Nephron progenitor cell (in vitro differentiated cells): ENCODE results near the gene TBC1D4.
A peak's percentile ranks its signal among the peaks of the same experiment; 100 is the strongest.
"Not testable (repeated sequence)": the region's sequence is repeated elsewhere in the genome, so short reads cannot be mapped to it uniquely, and the experiment has no call there.

Experiments used
- DNase-seq: peaks from one replicate; pipeline ENCODE4 v3.0.0; 2021
- H3K27ac Mint-ChIP-seq: 2 replicates; pipeline ENCODE4 v1.8.0; 2021; ENCODE audit warnings: mild to moderate bottlenecking, moderate library complexity, mixed read lengths
- H3K27me3 Mint-ChIP-seq: 2 replicates; pipeline ENCODE4 v1.8.0; 2021; ENCODE audit warnings: mild to moderate bottlenecking, low read depth, mixed read lengths; ENCODE audit not compliant: poor library complexity
- H3K36me3 Mint-ChIP-seq: 2 replicates; pipeline ENCODE4 v1.8.0; 2021; ENCODE audit warnings: low read depth, mixed read lengths
- H3K4me1 Mint-ChIP-seq: 2 replicates; pipeline ENCODE4 v1.8.0; 2021; ENCODE audit warnings: mixed read lengths
- H3K4me3 Mint-ChIP-seq: 2 replicates; pipeline ENCODE4 v1.8.0; 2021; ENCODE audit warnings: mild to moderate bottlenecking, moderate library complexity, mixed read lengths
- H3K9me3 Mint-ChIP-seq: 2 replicates; pipeline ENCODE4 v1.8.0; 2021; ENCODE audit warnings: mild to moderate bottlenecking, moderate library complexity, mixed read lengths
- CTCF ChIP-seq: fragments of 200-600 bp; sonication (generic); IDR thresholded peaks from 2 replicates; pipeline ENCODE4 v1.5.0; 2021; ENCODE audit warnings: antibody characterized with exemption

TBC1D4 gene

GRCh38 chr13:75299246-75299645 is 182.7 kb downstream of the TBC1D4 start:
- Mint-ChIP-seq H3K4me3 (no peak overlapping the region), H3K27me3 (peaks cover 2% of the 10 kb centered on the region), H3K4me1 (peaks cover 5% of the 10 kb centered on the region), H3K36me3 (no peaks in the 10 kb centered on the region), H3K9me3 (no peaks in the 10 kb centered on the region), H3K27ac (peak overlapping the region; percentile 76)
- TF ChIP-seq CTCF, result no peak
- no peak for DNase-seq

- DNase-seq, result no peak
- H3K9me3 Mint-ChIP-seq, result no peaks in the 10 kb centered on the region
- H3K27me3 Mint-ChIP-seq, result peaks cover 2% of the 10 kb centered on the region
- no peaks in the 10 kb centered on the region for H3K36me3 Mint-ChIP-seq
- no peak for TF ChIP-seq CTCF
- peak overlapping the region; percentile 4 for H3K27ac Mint-ChIP-seq
- peaks cover 5% of the 10 kb centered on the region for H3K4me1 Mint-ChIP-seq
- no peak overlapping the region for H3K4me3 Mint-ChIP-seq
These were observed 185.3 kb downstream of the TBC1D4 start for GRCh38 chr13:75296641-75297040.

GRCh38 chr13:75295201-75295600 is 186.8 kb downstream of the TBC1D4 start:
- no peak overlapping the region for H3K27ac Mint-ChIP-seq
- TF ChIP-seq CTCF, result no peak
- H3K4me1 Mint-ChIP-seq, result peaks cover 2% of the 10 kb centered on the region
- H3K27me3 Mint-ChIP-seq, result peaks cover 2% of the 10 kb centered on the region
- H3K36me3 Mint-ChIP-seq, result no peaks in the 10 kb centered on the region
- DNase-seq, result no peak
- H3K4me3 Mint-ChIP-seq, result no peak overlapping the region
- H3K9me3 Mint-ChIP-seq, result no peaks in the 10 kb centered on the region

GRCh38 chr13:75294110-75294509 is 187.9 kb downstream of the TBC1D4 start:
- no peak for TF ChIP-seq CTCF
- no peak overlapping the region for H3K4me3 Mint-ChIP-seq
- no peaks in the 10 kb centered on the region for H3K4me1 Mint-ChIP-seq
- H3K36me3 Mint-ChIP-seq, result no peaks in the 10 kb centered on the region
- H3K27ac Mint-ChIP-seq, result no peak overlapping the region
- no peaks in the 10 kb centered on the region for H3K9me3 Mint-ChIP-seq
- DNase-seq, result no peak
- H3K27me3 Mint-ChIP-seq, result peaks cover 2% of the 10 kb centered on the region

- Mint-ChIP-seq H3K36me3 (peaks cover 64% of the 10 kb centered on the region), H3K4me3 (no peak overlapping the region), H3K9me3 (peaks cover 39% of the 10 kb centered on the region), H3K27ac (no peak overlapping the region), H3K4me1 (no peaks in the 10 kb centered on the region), H3K27me3 (no peaks in the 10 kb centered on the region)
- no peak for TF ChIP-seq CTCF
- no peak for DNase-seq
These were observed 196.7 kb downstream of the TBC1D4 start for GRCh38 chr13:75285310-75285709.

- no peaks in the 10 kb centered on the region for H3K4me1 Mint-ChIP-seq
- H3K36me3 Mint-ChIP-seq, result peaks cover 55% of the 10 kb centered on the region
- peaks cover 83% of the 10 kb centered on the region for H3K9me3 Mint-ChIP-seq
- no peak for DNase-seq
- no peak overlapping the region for H3K4me3 Mint-ChIP-seq
- TF ChIP-seq CTCF, result no peak
- no peaks in the 10 kb centered on the region for H3K27me3 Mint-ChIP-seq
- H3K27ac Mint-ChIP-seq, result peak overlapping the region; percentile 39
These were observed 202.1 kb downstream of the TBC1D4 start for GRCh38 chr13:75279834-75280369.

- not testable (repeated sequence) for H3K36me3 Mint-ChIP-seq, H3K4me3 Mint-ChIP-seq, H3K27me3 Mint-ChIP-seq
These were observed 208.3 kb downstream of the TBC1D4 start for GRCh38 chr13:75273695-75274094.

More at GRCh38 chr13:75273695-75274094, 208.3 kb downstream of the TBC1D4 start:
- peaks cover 58% of the 10 kb centered on the region for H3K9me3 Mint-ChIP-seq
- H3K27ac Mint-ChIP-seq, DNase-seq, H3K4me1 Mint-ChIP-seq: not testable (repeated sequence)
